Activated naive CD4-positive, alpha-beta T cell treated with anti-CD3 and anti-CD28 coated beads, Interleukin-2, amount 10 ng/mL, durations not matched to agents 7 days and 5 days (primary cell): ENCODE results near the gene BBX.
A peak's percentile ranks its signal among the peaks of the same experiment; 100 is the strongest.

Source experiments
- CTCF ChIA-PET: fragments of 350-600 bp; sonication (Branson Sonifier 250); formaldehyde crosslinking; loops from one replicate; lab custom pipeline; 2021; ENCODE audit warnings: antibody characterized with exemption; lab: Charles Lee
- DNase-seq: peaks from one replicate; pipeline ENCODE4 v3.0.0-alpha.2; 2020
- H3K27ac Mint-ChIP-seq: one replicate; pipeline ENCODE4 v1.8.0; 2021; ENCODE audit warnings: mild to moderate bottlenecking, moderate library complexity, mixed read lengths
- H3K27me3 Mint-ChIP-seq: one replicate; pipeline ENCODE4 v1.8.0; 2021; ENCODE audit warnings: mild to moderate bottlenecking, mixed read lengths
- H3K36me3 Mint-ChIP-seq: one replicate; pipeline ENCODE4 v1.8.0; 2021; ENCODE audit warnings: mixed read lengths
- H3K4me1 Mint-ChIP-seq: one replicate; pipeline ENCODE4 v1.8.0; 2021; ENCODE audit warnings: mixed read lengths
- H3K4me3 Mint-ChIP-seq: one replicate; pipeline ENCODE4 v1.8.0; 2021; ENCODE audit warnings: mild to moderate bottlenecking, moderate library complexity, mixed read lengths
- H3K9me3 Mint-ChIP-seq: one replicate; pipeline ENCODE4 v1.8.0; 2021; ENCODE audit warnings: mixed read lengths

Gene BBX

DNA sequence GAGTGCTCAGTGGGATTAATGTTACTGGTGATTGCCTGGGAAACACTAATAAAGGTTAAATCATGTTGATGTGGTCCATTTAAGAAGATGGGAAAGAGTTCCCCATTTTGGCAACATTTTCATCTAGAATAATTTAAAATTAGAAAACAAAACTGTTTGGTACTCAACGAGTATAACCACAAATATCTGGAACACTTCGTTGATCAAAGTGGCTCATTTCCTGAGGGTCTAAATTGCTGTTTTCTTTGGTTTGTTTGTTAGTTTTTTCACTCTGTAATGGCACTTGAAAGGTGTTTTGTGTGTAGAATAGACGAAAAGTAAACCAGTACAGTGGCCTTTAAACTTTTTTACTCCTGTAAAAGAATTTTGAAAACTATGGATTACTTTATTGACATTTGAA is 73.9 kb downstream of the BBX start:
- Mint-ChIP-seq H3K4me1 (peaks cover 49% of the 10 kb centered on the region), H3K27ac (no peak overlapping the region), H3K27me3 (no peaks in the 10 kb centered on the region), H3K36me3 (no peaks in the 10 kb centered on the region), H3K9me3 (no peaks in the 10 kb centered on the region), H3K4me3 (no peak overlapping the region)
- CTCF ChIA-PET, result no interaction called here
- no peak for DNase-seq

DNA sequence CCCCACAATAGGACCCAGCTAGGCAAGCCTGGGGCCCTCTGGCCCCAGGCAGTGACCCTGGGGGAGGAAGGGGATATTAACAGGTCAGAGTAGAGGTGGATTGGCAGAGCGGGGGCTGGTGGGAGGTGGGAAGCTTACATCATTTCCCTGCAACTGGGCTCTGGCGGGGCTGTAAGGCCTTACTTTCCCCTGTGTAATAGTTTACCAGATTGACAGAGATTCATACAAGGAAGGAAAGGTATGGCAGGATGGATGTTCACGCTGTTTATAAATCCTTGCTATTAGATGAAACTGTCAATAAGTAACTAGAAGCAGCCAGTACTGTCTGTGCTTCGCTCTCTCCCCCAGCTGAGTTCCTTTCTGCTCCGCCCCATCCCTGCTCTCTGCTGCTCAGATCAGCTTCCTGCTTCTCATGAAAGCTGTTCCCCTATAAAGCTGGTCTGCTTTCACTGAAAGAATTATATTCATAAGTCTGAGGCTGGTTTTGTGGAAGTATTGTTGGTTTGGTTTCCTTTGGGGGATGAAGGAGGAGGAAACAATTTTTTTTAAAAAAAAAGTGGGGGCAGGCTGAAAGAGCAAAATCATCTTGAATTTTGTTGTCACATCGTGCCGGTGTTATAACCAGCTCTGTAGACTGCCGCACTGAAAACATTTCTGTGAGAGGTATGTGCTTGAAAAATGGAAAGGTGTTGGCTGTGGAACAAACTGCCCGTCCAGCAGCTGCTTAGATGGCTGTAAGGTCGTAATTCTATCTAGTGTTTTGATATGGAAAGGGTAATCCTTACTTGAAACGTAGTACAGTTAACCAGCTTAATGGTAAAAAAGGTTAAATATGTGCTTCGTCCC is 76.4 kb downstream of the BBX start:
- peak; percentile 63 for DNase-seq
- peaks cover 53% of the 10 kb centered on the region for H3K4me1 Mint-ChIP-seq
- no peaks in the 10 kb centered on the region for H3K9me3 Mint-ChIP-seq
- peak overlapping the region; percentile 81 for H3K27ac Mint-ChIP-seq
- peak overlapping the region; percentile 64 for H3K4me3 Mint-ChIP-seq
- peaks cover 3% of the 10 kb centered on the region for H3K36me3 Mint-ChIP-seq
- H3K27me3 Mint-ChIP-seq, result no peaks in the 10 kb centered on the region
- CTCF ChIA-PET, result interaction anchor here (0.7 to 1.7 kb wide), 8 partner anchors 18 to 169 kb away, joined by 3 to 8 read pairs (median 3); no protein-coding TSS in a partner anchor

DNA sequence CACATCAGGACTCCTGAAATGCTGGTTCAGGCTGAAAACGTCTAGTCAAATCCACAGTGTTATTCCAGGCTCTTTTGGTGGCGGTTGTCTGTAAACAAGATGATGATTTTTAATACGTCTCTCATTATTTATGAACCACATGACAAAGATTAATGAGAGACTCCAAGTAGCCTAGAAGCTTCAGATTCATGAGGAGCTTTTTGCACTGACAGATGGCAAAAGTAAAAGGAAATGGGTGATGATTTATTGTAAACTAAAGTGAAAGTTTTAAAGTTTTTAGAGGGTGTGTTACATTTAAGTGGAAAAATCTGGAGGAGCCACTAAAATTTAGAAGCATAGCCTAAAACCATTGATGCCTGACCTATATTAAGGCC is 77.0 kb downstream of the BBX start:
- no peak for DNase-seq
- no peaks in the 10 kb centered on the region for H3K9me3 Mint-ChIP-seq
- H3K36me3 Mint-ChIP-seq, result peaks cover 3% of the 10 kb centered on the region
- no peaks in the 10 kb centered on the region for H3K27me3 Mint-ChIP-seq
- CTCF ChIA-PET, result interaction anchor here (0.7 to 1.7 kb wide), 6 partner anchors 20 to 170 kb away, joined by 3 to 8 read pairs (median 3); no protein-coding TSS in a partner anchor
- peak overlapping the region; percentile 64 for H3K4me3 Mint-ChIP-seq
- H3K4me1 Mint-ChIP-seq, result peaks cover 53% of the 10 kb centered on the region
- H3K27ac Mint-ChIP-seq, result peak overlapping the region; percentile 81

DNA sequence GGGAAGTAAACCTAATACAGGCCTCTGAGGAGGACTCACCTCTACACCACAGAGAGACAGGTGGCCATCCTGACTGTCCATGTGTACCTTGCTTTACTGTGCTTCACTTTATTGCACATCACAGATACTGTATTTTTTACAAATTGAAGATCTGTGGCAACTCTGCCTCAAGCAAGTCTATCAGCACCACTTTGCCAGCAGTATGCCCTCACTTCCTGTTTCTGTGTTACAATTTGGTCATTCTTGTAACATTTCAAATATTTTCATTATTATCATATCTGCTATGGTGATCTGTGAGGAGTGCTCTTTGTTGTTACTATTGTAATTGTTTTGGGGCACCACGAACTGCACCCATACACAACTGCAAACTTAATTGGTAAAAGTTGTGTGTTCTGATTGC is 78.0 kb downstream of the BBX start:
- Mint-ChIP-seq H3K27ac (peak overlapping the region; percentile 71), H3K27me3 (no peaks in the 10 kb centered on the region), H3K9me3 (no peaks in the 10 kb centered on the region), H3K4me1 (peaks cover 53% of the 10 kb centered on the region), H3K4me3 (no peak overlapping the region), H3K36me3 (peaks cover 3% of the 10 kb centered on the region)
- CTCF ChIA-PET, result interaction anchor here (0.7 to 1.7 kb wide), 3 partner anchors 9 to 26 kb away, joined by 3 to 8 read pairs (median 3); no protein-coding TSS in a partner anchor
- no peak for DNase-seq

DNA sequence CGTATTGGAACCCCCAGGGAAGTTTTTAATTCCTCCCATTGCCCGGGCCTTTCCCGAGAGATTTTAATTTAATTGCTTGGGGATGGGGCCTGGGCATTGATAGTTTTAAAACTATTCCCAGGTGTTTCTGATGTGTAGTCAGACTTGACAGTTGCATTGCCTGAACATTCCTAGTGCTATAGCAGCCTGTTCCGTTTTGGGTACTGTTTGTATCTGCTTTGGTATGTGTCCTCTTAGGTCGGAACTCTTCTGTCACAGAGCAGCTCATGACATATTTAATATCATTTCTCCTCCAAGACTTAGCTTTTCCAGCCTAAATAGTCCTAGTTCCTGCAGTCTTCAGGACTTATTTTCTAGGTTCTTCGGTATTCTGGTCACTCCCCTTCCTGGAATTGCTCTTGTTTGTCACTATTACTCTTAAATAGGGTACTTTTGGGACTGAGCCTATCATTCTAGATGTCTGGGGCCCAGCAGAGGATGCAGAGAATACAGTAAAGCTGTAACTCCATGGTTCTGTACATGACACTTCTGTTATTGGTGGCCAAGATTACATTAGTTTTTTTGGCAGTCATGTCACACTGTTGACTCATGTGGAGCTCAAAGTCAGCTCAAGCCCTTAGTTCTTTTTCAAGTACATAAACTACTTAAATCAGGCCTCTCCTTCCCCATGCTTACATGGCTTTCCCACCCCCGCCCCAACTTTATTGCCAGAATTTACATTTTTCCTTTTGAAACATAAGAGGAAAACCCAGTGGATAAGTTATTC is 81.5 kb downstream of the BBX start:
- Mint-ChIP-seq H3K36me3 (peaks cover 9% of the 10 kb centered on the region), H3K4me1 (peaks cover 28% of the 10 kb centered on the region), H3K9me3 (peaks cover 2% of the 10 kb centered on the region), H3K4me3 (no peak overlapping the region), H3K27ac (no peak overlapping the region), H3K27me3 (no peaks in the 10 kb centered on the region)
- no peak for DNase-seq
- CTCF ChIA-PET, result interaction anchor here (1.0 kb wide), 1 partner anchor 333 kb away, joined by 3 read pairs; no protein-coding TSS in a partner anchor

DNA sequence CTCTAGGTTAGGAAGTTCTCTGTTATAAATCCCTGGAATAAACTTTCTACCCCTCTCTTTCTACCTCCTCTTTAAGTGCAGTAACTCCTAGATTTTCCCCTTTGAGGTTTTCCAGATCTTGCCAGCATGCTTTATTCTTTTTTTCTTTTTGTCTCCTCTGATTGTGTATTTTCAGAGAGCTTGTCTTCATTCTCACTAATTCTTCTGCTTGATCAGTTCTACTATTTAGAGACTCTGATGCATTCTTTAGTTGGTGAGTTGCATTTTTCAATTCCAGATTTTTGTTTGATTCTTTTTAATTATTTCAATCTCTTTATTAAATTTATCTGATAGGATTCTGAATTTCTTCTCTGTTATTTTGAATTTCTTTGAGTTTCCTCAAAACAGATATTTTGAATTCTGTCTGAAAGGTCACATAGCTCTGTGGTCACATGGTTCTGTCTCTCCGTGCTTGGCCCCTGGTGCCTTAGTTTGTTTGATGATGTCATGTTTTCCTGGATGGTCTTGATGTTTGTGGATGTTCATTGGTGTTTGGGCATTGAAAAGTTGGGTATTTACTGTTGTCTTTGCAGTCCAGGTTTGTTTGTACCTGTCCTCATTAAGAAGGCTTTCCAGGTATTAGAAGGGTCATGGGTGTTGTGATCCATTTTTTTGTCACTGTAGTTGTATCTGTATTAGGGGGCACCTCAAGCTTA is 89.2 kb downstream of the BBX start:
- Mint-ChIP-seq H3K27me3 (no peaks in the 10 kb centered on the region), H3K9me3 (peaks cover 17% of the 10 kb centered on the region)

DNA sequence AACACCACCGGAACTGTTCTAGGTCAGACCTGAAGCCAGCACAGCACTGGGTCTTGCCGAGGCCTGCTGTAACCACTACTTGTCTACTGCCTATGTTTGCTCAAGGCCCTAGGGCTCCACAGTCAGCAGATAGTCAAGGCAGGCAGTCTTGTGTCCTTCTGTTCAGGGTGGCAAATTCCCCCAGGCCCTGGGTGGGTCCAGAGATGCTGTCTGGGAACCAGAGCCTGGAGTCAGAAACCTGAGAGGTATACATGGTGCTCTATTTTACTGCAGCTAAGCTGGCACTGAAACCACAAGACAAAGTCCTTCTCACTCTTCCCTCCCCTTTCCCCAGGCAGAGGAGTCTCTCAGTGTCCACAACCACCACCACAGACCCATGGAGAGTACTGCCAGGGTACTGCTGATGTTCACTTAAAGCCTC is 89.9 kb downstream of the BBX start:
- Mint-ChIP-seq H3K9me3 (peaks cover 17% of the 10 kb centered on the region), H3K27me3 (no peaks in the 10 kb centered on the region), H3K27ac (no peak overlapping the region), H3K4me3 (no peak overlapping the region), H3K36me3 (peaks cover 21% of the 10 kb centered on the region), H3K4me1 (no peaks in the 10 kb centered on the region)
- no peak for DNase-seq
- CTCF ChIA-PET, result no interaction called here

More for the DNA sequence above, 89.2 kb downstream of the BBX start:
- CTCF ChIA-PET, result no interaction called here
- H3K4me3 Mint-ChIP-seq, result no peak overlapping the region
- H3K4me1 Mint-ChIP-seq, result no peaks in the 10 kb centered on the region
- DNase-seq, result no peak
- H3K36me3 Mint-ChIP-seq, result peaks cover 21% of the 10 kb centered on the region
- H3K27ac Mint-ChIP-seq, result no peak overlapping the region

DNA sequence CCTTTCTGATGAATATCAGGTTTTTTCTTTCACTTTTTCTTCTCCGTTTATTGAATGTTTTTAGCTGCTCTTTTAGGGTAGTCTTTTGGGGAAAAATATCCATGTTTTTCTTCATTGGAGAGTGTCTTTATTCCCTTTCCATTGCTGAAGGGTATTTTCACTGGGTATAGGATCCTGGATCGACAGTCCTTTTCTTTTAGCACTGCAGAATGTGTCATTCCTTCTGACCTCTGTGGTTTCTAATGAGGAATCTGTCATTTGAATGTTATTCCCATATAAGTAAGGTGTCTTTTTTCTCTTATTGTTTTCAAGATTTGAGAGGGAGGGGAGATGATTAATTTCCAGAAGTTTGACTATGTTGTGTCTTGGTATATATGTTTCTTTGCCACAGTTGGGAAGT is 96.8 kb downstream of the BBX start:
- no peak overlapping the region for H3K4me3 Mint-ChIP-seq
- CTCF ChIA-PET, result no interaction called here

DNA sequence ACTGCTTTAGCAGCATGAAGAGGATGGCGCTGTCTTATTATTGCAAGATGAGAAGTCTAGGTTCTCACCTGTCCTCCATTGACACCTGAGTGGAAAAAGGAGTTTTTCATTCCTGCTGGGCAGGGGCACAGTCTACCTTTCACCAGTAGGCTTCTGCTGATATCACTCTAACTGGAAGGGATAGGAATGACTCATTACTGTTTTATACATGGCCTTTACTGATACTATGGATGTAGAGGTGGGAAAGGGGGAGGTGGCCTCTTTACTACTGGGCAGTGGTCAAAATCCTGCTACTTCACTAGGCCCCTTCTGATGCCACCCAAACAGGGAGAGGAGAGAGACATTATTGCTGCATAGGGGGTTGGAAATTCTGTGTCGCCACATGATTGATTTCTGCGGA is 97.8 kb downstream of the BBX start:
- H3K27me3 Mint-ChIP-seq, result no peaks in the 10 kb centered on the region
- CTCF ChIA-PET, result no interaction called here
- H3K36me3 Mint-ChIP-seq, result peaks cover 7% of the 10 kb centered on the region
- H3K27ac Mint-ChIP-seq, result no peak overlapping the region
- no peak overlapping the region for H3K4me3 Mint-ChIP-seq
- peaks cover 3% of the 10 kb centered on the region for H3K4me1 Mint-ChIP-seq
- no peaks in the 10 kb centered on the region for H3K9me3 Mint-ChIP-seq
- no peak for DNase-seq

More for the DNA sequence above, 96.8 kb downstream of the BBX start:
- H3K9me3 Mint-ChIP-seq, result no peaks in the 10 kb centered on the region
- H3K27ac Mint-ChIP-seq, result no peak overlapping the region
- H3K4me1 Mint-ChIP-seq, result peaks cover 3% of the 10 kb centered on the region
- H3K36me3 Mint-ChIP-seq, result peaks cover 7% of the 10 kb centered on the region
- DNase-seq, result no peak
- no peaks in the 10 kb centered on the region for H3K27me3 Mint-ChIP-seq

DNA sequence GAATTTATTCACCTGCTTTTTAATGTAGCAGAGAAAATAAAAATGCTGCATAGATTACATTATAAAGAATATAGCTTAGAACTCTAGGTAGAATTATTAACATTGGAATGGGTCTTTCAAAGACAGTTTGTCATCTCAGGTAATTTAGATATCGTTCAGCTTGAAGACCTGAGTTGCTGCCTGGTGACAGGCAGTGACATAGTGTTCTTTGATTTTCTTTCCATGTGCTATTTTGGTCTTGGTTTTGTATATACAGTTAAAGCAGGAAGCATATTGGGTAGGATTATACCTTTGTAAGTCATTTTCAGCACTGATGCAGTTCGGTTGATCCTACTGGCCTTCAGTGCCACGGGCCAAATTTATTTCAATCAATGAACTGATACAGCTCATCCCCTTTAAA is 98.7 kb downstream of the BBX start:
- Mint-ChIP-seq H3K27ac (no peak overlapping the region), H3K27me3 (no peaks in the 10 kb centered on the region)
- CTCF ChIA-PET, result interaction anchor here (0.7 kb wide), 1 partner anchor 22 kb away, joined by 3 read pairs; no protein-coding TSS in a partner anchor

DNA sequence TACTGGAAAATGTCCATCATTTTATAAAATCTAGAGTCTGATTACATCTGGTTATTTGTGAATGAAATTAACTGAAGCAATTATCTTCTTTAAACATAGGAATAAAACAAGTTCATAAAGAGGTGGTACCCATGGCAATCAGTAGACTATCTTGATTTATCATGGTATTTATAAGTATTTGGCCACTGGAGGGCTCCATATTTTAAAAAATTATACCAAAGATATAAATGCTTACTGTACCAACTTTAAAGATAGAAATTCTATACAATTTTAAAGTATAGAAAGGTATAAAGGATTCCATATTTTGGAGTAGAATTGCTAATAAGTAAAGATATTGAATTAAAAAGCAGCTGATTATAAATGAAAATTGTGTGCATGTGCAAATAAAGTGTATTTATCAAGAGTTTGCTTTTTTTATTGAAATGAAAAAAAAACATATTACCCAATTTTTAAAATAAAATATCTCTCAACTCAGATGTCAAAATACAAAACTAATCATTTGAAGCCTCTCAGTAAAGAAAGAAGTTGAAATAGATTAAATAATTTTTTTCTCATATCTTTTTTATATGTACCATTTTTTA is 105.3 kb downstream of the BBX start:
- peaks cover 10% of the 10 kb centered on the region for H3K4me1 Mint-ChIP-seq

More for the DNA sequence above, 98.7 kb downstream of the BBX start:
- no peak for DNase-seq
- H3K36me3 Mint-ChIP-seq, result peaks cover 7% of the 10 kb centered on the region
- H3K4me1 Mint-ChIP-seq, result peaks cover 3% of the 10 kb centered on the region
- H3K9me3 Mint-ChIP-seq, result no peaks in the 10 kb centered on the region
- H3K4me3 Mint-ChIP-seq, result no peak overlapping the region

DNA sequence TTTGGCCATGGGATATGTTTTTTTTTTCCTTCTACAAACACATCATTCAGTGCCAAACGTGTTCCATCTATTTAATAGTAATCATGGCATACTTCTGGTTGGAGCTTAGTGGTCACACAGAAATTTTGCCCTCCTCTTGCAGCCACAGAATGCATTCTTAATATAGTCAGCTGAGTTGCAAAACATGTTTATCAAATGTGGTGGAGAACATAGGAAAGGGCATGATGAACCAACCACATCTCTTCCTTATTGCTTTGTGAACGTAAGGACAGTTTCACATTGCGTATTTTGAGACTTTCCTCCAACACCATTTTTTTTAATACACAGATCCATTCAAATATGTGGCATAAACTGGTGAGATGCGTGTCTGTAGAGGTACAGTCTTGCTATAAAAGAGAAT is 106.8 kb downstream of the BBX start:
- H3K4me3 Mint-ChIP-seq, result no peak overlapping the region
- H3K27me3 Mint-ChIP-seq, result no peaks in the 10 kb centered on the region
- H3K9me3 Mint-ChIP-seq, result no peaks in the 10 kb centered on the region
- CTCF ChIA-PET, result interaction anchor here (0.8 to 0.9 kb wide), 2 partner anchors 24 to 84 kb away, joined by 3 to 4 read pairs; no protein-coding TSS in a partner anchor
- DNase-seq, result no peak
- no peaks in the 10 kb centered on the region for H3K36me3 Mint-ChIP-seq
- peaks cover 21% of the 10 kb centered on the region for H3K4me1 Mint-ChIP-seq
- no peak overlapping the region for H3K27ac Mint-ChIP-seq

More for the DNA sequence above, 105.3 kb downstream of the BBX start:
- Mint-ChIP-seq H3K36me3 (no peaks in the 10 kb centered on the region), H3K9me3 (no peaks in the 10 kb centered on the region), H3K27me3 (no peaks in the 10 kb centered on the region), H3K4me3 (no peak overlapping the region), H3K27ac (no peak overlapping the region)
- DNase-seq, result no peak
- CTCF ChIA-PET, result no interaction called here

DNA sequence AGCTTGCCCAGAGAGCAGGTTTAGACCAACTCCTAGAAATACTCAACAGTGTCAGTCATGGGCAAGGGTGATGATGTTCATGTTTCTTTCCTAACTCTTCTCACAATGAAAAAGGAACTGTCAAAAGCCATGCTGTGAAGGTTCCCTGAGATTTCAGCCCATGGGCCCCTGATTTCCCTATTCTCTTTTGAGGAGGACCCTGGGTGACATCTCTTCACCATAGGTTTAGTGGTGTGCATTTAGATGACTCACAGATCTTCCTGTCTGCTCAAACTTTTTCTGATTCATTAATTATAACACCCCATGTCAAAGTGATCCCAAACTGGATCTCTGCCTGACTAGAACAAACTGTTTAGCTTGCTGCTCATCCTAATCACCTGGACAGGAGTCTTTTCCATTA is 108.0 kb downstream of the BBX start:
- CTCF ChIA-PET, result no interaction called here
- H3K27ac Mint-ChIP-seq, result no peak overlapping the region
- no peak overlapping the region for H3K4me3 Mint-ChIP-seq
- H3K9me3 Mint-ChIP-seq, result no peaks in the 10 kb centered on the region
- peaks cover 21% of the 10 kb centered on the region for H3K4me1 Mint-ChIP-seq
- DNase-seq, result no peak
- no peaks in the 10 kb centered on the region for H3K27me3 Mint-ChIP-seq
- no peaks in the 10 kb centered on the region for H3K36me3 Mint-ChIP-seq
